WTC11 (cell line): Measurements from ENCODE around the gene CCDC39. TPM values are rescaled to one million over a fixed set of nuclear protein-coding genes. Genes with fewer than 3 reads are reported as not detected.

Experiments
- ATAC-seq: fragments of 200-7000 bp; cut with Tn5 transposase; 2 replicates; pipeline ENCODE4 v1.10.0; 2021; ENCODE audit warnings: mild to moderate bottlenecking, moderate library complexity
- Bru-seq: library from RNA; stranded (reverse); fragments of 400-500 nt; gene quantifications from one replicate; lab custom pipeline; 2021; lab: Mats Ljungman, UMichigan
- CTCF ChIA-PET: fragments of 300-600 bp; sonication (Branson Sonifier 250); formaldehyde crosslinking; loops from one replicate; lab custom pipeline; 2021; ENCODE audit warnings: antibody characterized with exemption; lab: Charles Lee
- POLR2A ChIA-PET: fragments of 350-600 bp; sonication (Branson Sonifier 250); formaldehyde crosslinking; loops from one replicate; lab custom pipeline; 2021; ENCODE audit warnings: antibody characterized with exemption; lab: Charles Lee
- DNase-seq: peaks from one replicate; pipeline ENCODE4 v3.0.0; 2021; ENCODE audit warnings: low spot score
- H3K27ac Mint-ChIP-seq: 2 replicates; pipeline ENCODE4 v1.8.0; 2021; ENCODE audit warnings: mixed read lengths
- H3K27me3 Mint-ChIP-seq: 2 replicates; pipeline ENCODE4 v1.8.0; 2021; ENCODE audit warnings: low read depth, mild to moderate bottlenecking, moderate library complexity, mixed read lengths
- H3K36me3 Mint-ChIP-seq: 2 replicates; pipeline ENCODE4 v1.8.0; 2021; ENCODE audit warnings: mixed read lengths
- H3K4me1 Mint-ChIP-seq: 2 replicates; pipeline ENCODE4 v1.8.0; 2022; ENCODE audit warnings: mixed read lengths
- H3K4me3 Mint-ChIP-seq: 2 replicates; pipeline ENCODE4 v1.8.0; 2021; ENCODE audit warnings: mild to moderate bottlenecking, moderate library complexity, mixed read lengths
- H3K9me3 Mint-ChIP-seq: 2 replicates; pipeline ENCODE4 v1.8.0; 2021; ENCODE audit warnings: mixed read lengths
- CDX4 ChIP-seq: fragments of 250-450 bp; sonication (Bioruptor Pico); IDR thresholded peaks from 2 replicates; pipeline ENCODE4 v1.9.0; 2021; ENCODE audit warnings: moderate library complexity, mild to moderate bottlenecking, inconsistent platforms, borderline replicate concordance
- E2F1 ChIP-seq: sonication (generic); formaldehyde crosslinking; IDR thresholded peaks from 2 replicates; pipeline ENCODE4 v1.8.0; 2022; ENCODE audit warnings: mild to moderate bottlenecking, missing genetic modification reagents
- E2F5 ChIP-seq: sonication (generic); formaldehyde crosslinking; IDR thresholded peaks from 2 replicates; pipeline ENCODE4 v1.8.1; 2022; ENCODE audit warnings: mild to moderate bottlenecking, moderate library complexity, missing genetic modification reagents
- ESRRA ChIP-seq: sonication (generic); formaldehyde crosslinking; IDR thresholded peaks from 2 replicates; pipeline ENCODE4 v1.8.1; 2022; ENCODE audit warnings: mild to moderate bottlenecking, missing genetic modification reagents, borderline replicate concordance
- ETV6 ChIP-seq: sonication (generic); formaldehyde crosslinking; IDR thresholded peaks from 2 replicates; pipeline ENCODE4 v1.8.1; 2022; ENCODE audit warnings: mild to moderate bottlenecking, missing genetic modification reagents
- FOXJ3 ChIP-seq: sonication (generic); formaldehyde crosslinking; IDR thresholded peaks from 2 replicates; pipeline ENCODE4 v1.9.0; 2021; ENCODE audit warnings: missing genetic modification reagents, mild to moderate bottlenecking, borderline replicate concordance
- FOXK1 ChIP-seq: sonication (generic); formaldehyde crosslinking; IDR thresholded peaks from 2 replicates; pipeline ENCODE4 v1.8.0; 2022; ENCODE audit warnings: mild to moderate bottlenecking, moderate library complexity, missing genetic modification reagents
- FOXP1 ChIP-seq: sonication (generic); formaldehyde crosslinking; IDR thresholded peaks from 2 replicates; pipeline ENCODE4 v1.8.0; 2022; ENCODE audit warnings: missing genetic modification reagents, mild to moderate bottlenecking, moderate library complexity, borderline replicate concordance
- FOXP4 ChIP-seq: sonication (generic); formaldehyde crosslinking; IDR thresholded peaks from 2 replicates; pipeline ENCODE4 v1.8.0; 2022; ENCODE audit warnings: mild to moderate bottlenecking, missing genetic modification reagents
- GABPB1 ChIP-seq: sonication (generic); formaldehyde crosslinking; IDR thresholded peaks from 2 replicates; pipeline ENCODE4 v1.8.1; 2023; ENCODE audit warnings: mild to moderate bottlenecking, missing genetic modification reagents
- GRHL2 ChIP-seq: fragments of 250-450 bp; sonication (Bioruptor Pico); IDR thresholded peaks from 2 replicates; pipeline ENCODE4 v1.8.0; 2022; ENCODE audit warnings: mild to moderate bottlenecking, moderate library complexity; ENCODE audit not compliant: insufficient replicate concordance, severe bottlenecking
- HMGXB4 ChIP-seq: sonication (generic); formaldehyde crosslinking; IDR thresholded peaks from 2 replicates; pipeline ENCODE4 v1.8.1; 2023; ENCODE audit warnings: mild to moderate bottlenecking, moderate library complexity, missing genetic modification reagents
- MYBL2 ChIP-seq: sonication (generic); formaldehyde crosslinking; IDR thresholded peaks from 2 replicates; pipeline ENCODE4 v1.8.1; 2023; ENCODE audit warnings: mild to moderate bottlenecking, moderate library complexity, missing genetic modification reagents
- PRDM15 ChIP-seq: sonication (generic); formaldehyde crosslinking; IDR thresholded peaks from 2 replicates; pipeline ENCODE4 v1.8.0; 2022; ENCODE audit warnings: missing genetic modification reagents
- SMAD3 ChIP-seq: sonication (generic); formaldehyde crosslinking; IDR thresholded peaks from 2 replicates; pipeline ENCODE4 v1.8.0; 2022; ENCODE audit warnings: missing genetic modification reagents, mild to moderate bottlenecking, borderline replicate concordance
- SP1 ChIP-seq: sonication (generic); formaldehyde crosslinking; conservative IDR thresholded peaks from 2 replicates; pipeline ENCODE4 v1.8.1; 2022; ENCODE audit warnings: missing genetic modification reagents
- ZBTB43 ChIP-seq: sonication (generic); formaldehyde crosslinking; IDR thresholded peaks from 2 replicates; pipeline ENCODE4 v1.8.1; 2023; ENCODE audit warnings: mild to moderate bottlenecking, missing genetic modification reagents
- ZNF396 ChIP-seq: fragments of 250-450 bp; sonication (Bioruptor Pico); IDR thresholded peaks from 2 replicates; pipeline ENCODE4 v1.8.0; 2021; ENCODE audit warnings: mild to moderate bottlenecking, moderate library complexity, borderline replicate concordance
- ZNF416 ChIP-seq: fragments of 250-450 bp; sonication (Bioruptor Pico); IDR thresholded peaks from 2 replicates; pipeline ENCODE4 v1.9.0; 2021; ENCODE audit warnings: mild to moderate bottlenecking, inconsistent platforms
- ZNF425 ChIP-seq: fragments of 250-450 bp; sonication (Bioruptor Pico); conservative IDR thresholded peaks from 2 replicates; pipeline ENCODE4 v1.9.0; 2021; ENCODE audit warnings: mild to moderate bottlenecking
- long read RNA-seq, 3 experiments: library from RNA in 1 of 3; library from capped mRNA in 1 of 3; library from polyadenylated mRNA in 1 of 3; unstranded in 2 of 3; stranded (forward) in 1 of 3; transcript quantifications; one replicate each; pipeline ENCODE4 v2.0.0, GENCODE V29; 2021
- total RNA-seq: library from RNA; stranded (reverse); gene quantifications from 3 replicates; pipeline ENCODE4 v1.2.3, GENCODE V29; 2021

The CCDC39 gene
- total RNA-seq (0.44 to 0.98 TPM in 2 of 3 replicates, not detected in the other), Bru-seq, nascent RNA (percentile 54 among the genes with signal in this experiment)
- long read RNA-seq, experiment 1, partial matches to known transcripts, result 1 of 3 reads
- long read RNA-seq, experiment 1, other reads (novel, unspliced or antisense), result 1 of 3 reads
- long read RNA-seq, experiment 2, partial matches to known transcripts, result 1 of 1 reads
- long read RNA-seq, experiment 2, other reads (novel, unspliced or antisense), result 0 of 1 reads
- long read RNA-seq, experiment 3, result 0 reads

GRCh38 chr3:180679178-180680096 is at the start of gene CCDC39:
Gene CCDC39, minus strand, starts transcription at chr3:180679489. Its CDS starts 109 bp downstream, at chr3:180679380.
- peak; percentile 91 for DNase-seq
- Mint-ChIP-seq H3K9me3 (no peaks in the 10 kb centered on the region), H3K27me3 (peaks cover 25% of the 10 kb centered on the region), H3K36me3 (no peaks in the 10 kb centered on the region), H3K4me1 (no peaks in the 10 kb centered on the region), H3K4me3 (peak within 1 kb of the TSS; percentile 99), H3K27ac (peak within 1 kb of the TSS; percentile 88)
- peak; percentile 90 for ATAC-seq
- CTCF ChIA-PET, result interaction anchor here (0.6 to 1.5 kb wide), 10 partner anchors 12 to 531 kb away, joined by 3 to 6 read pairs (median 4); partner anchors contain the start of genes FXR1 and TTC14
- POLR2A ChIA-PET, result no interaction called here
- TF ChIP-seq CDX4 (CRISPR knock-in tag) (no peak), ZNF425 (CRISPR knock-in tag) (no peak), ZBTB43 (no peak), ETV6 (peak; percentile 98), ZNF416 (CRISPR knock-in tag) (no peak), GRHL2 (no peak), E2F1 (CRISPR knock-in tag) (no peak), FOXK1 (CRISPR knock-in tag) (peak; percentile 90), SP1 (CRISPR knock-in tag) (0 out of 2 replicates have a peak, but pooled peaks have one; percentile 27), FOXP4 (CRISPR knock-in tag) (peak; percentile 43; the same call in 1 of the 2 replicates), ESRRA (0 out of 2 replicates have a peak, but pooled peaks have one; percentile 34), MYBL2 (CRISPR knock-in tag) (peak; percentile 43; the same call in 1 of the 2 replicates), FOXJ3 (CRISPR knock-in tag) (no peak), FOXP1 (0 out of 2 replicates have a peak, but pooled peaks have one; percentile 48), SMAD3 (no peak), E2F5 (peak; percentile 65; the same call in 1 of the 2 replicates), ZNF396 (CRISPR knock-in tag) (no peak), HMGXB4 (peak; percentile 76; the same call in 1 of the 2 replicates), GABPB1 (CRISPR knock-in tag) (peak; percentile 54; the same call in 1 of the 2 replicates), PRDM15 (CRISPR knock-in tag) (no peak)
